GM19023 (cell line): Measurements from ENCODE around the gene ABLIM3.
"Not testable (repeated sequence)": the region's sequence is repeated elsewhere in the genome, so short reads cannot be mapped to it uniquely, and the experiment has no call there.

Experiments
- ATAC-seq: cut with Tn5 transposase; IDR thresholded peaks from one replicate; pipeline ENCODE4 v1.9.1; 2021; ENCODE audit warnings: mild to moderate bottlenecking, moderate library complexity; ENCODE audit not compliant: unreplicated experiment

The ABLIM3 gene

GRCh38 chr5:149251546-149251945 lies 110.3 kb downstream of the ABLIM3 start:
- ATAC-seq: no peak

- no peak for ATAC-seq
These were observed 113.2 kb downstream of the ABLIM3 start for GRCh38 chr5:149254506-149254905.

GRCh38 chr5:149256451-149256850 lies 115.2 kb downstream of the ABLIM3 start:
- ATAC-seq: no peak

- no peak for ATAC-seq
These were observed 115.8 kb downstream of the ABLIM3 start for GRCh38 chr5:149257131-149257530.

GRCh38 chr5:149257889-149258705 lies 116.8 kb downstream of the ABLIM3 start:
- no peak for ATAC-seq

- no peak for ATAC-seq
These were observed 119.5 kb downstream of the ABLIM3 start for GRCh38 chr5:149260761-149261160.

GRCh38 chr5:149261246-149261645 lies 120.0 kb downstream of the ABLIM3 start:
- no peak for ATAC-seq

GRCh38 chr5:149262315-149262714 lies 121.0 kb downstream of the ABLIM3 start:
- no peak for ATAC-seq

- peak; percentile 92 for ATAC-seq
These were observed 123.3 kb downstream of the ABLIM3 start for GRCh38 chr5:149264439-149265067.

- no peak for ATAC-seq
These were observed 123.8 kb downstream of the ABLIM3 start for GRCh38 chr5:149265068-149265465.

GRCh38 chr5:149265597-149265996 lies 124.3 kb downstream of the ABLIM3 start:
- ATAC-seq: no peak

GRCh38 chr5:149267241-149267973 lies 126.1 kb downstream of the ABLIM3 start:
- no peak for ATAC-seq

GRCh38 chr5:149268928-149269557 lies 127.8 kb downstream of the ABLIM3 start:
- ATAC-seq: no peak

- ATAC-seq: no peak
These were observed 130.0 kb downstream of the ABLIM3 start for GRCh38 chr5:149271195-149271715.

- no peak for ATAC-seq
These were observed 130.6 kb downstream of the ABLIM3 start, which contains the start of gene AFAP1L1 for GRCh38 chr5:149271716-149272563. TSS of gene AFAP1L1 (plus strand) at chr5:149271859. CDS start at chr5:149271969, 110 bp downstream.

- ATAC-seq: not testable (repeated sequence)
These were observed 131.5 kb downstream of the ABLIM3 start for GRCh38 chr5:149272781-149273180.

- ATAC-seq: no peak
These were observed 131.9 kb downstream of the ABLIM3 start for GRCh38 chr5:149273237-149273636.

- no peak for ATAC-seq
These were observed 132.7 kb downstream of the ABLIM3 start for GRCh38 chr5:149273950-149274349.

- no peak for ATAC-seq
These were observed 133.6 kb downstream of the ABLIM3 start for GRCh38 chr5:149274939-149275338.

- no peak for ATAC-seq
These were observed 136.5 kb downstream of the ABLIM3 start for GRCh38 chr5:149277801-149278200.
